ENCODE results near the gene PIK3IP1. TPM values are rescaled to one million over a fixed set of nuclear protein-coding genes. Genes with fewer than 3 reads are reported as not detected.

PIK3IP1 gene
- total and polyA plus RNA-seq, 10 of the 15 experiments (the other 5 are each of a cell fraction or from before 2014, with no cell fraction given): 0.77 to 6.5 (median 3.0) TPM

DNA sequence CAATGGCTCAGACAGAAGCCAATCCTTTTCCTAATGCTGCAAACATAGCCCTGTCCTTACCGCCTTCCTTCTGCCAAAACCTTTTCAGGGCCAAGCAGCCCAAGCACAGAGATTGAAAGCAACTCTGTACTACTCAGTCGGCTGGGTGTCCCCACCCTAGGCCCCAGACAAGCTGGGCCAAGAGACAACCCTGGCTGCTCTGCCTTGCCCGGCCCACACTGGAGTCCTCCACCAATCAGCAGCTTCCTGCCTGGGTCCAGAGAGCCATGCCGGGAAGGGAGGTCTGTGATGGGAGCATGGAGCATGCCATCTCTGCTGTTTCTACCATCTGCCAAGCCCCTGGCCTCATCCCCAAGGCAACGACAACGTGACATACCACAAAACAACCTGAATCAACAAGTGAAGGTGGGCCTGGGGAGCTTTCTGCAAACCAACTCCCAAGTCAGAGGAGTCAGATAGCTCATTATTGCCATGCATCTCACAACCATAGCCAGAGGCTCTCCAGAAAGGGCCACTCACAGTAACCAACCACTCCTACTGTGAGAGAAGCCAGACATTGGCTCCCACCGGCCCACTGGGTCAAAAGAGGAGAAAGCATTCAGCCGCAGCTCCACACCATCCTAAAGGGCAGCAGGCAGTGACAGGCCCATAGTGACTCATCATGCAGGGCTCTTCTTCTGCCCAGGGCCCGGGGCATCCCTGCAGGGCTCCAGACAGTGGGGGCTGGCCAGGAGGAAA, 35.7 kb upstream of the PIK3IP1 start:
- in situ Hi-C loops (cut with MboI): no loop called here
- H3K27me3 ChIP-seq (replicated peaks in 1 of 2; ENCODE audit: control insufficient read depth in 2 of 2, insufficient read depth in 2 of 2, low read length in 1 of 2): no peaks in the 10 kb centered on the region
- intact Hi-C loops (cut with micrococcal nuclease; ENCODE audit: unreplicated experiment): no loop called here
- H3K9ac ChIP-seq (ENCODE audit: control insufficient read depth, insufficient read depth, low read length): no peak overlapping the region
- CTCF ChIA-PET: no interaction called here
- RAD21 ChIA-PET (ENCODE audit: unreplicated experiment): no interaction called here
- SMC1A ChIA-PET (ENCODE audit: uncharacterized antibody, unreplicated experiment): interaction anchor here (1.6 kb wide), 1 partner anchor 15 kb away, joined by 4 read pairs; no protein-coding TSS in a partner anchor
- no peaks in the 10 kb centered on the region for H3K79me2 ChIP-seq (ENCODE audit: control insufficient read depth, insufficient read depth, low read length)
- 97% methylated on average over 9 of the region's 9 CpGs for WGBS (ENCODE audit: insufficient coverage, insufficient replicate concordance, low lambda C conversion rate, missing lambda C conversion rate)
- H4K20me1 ChIP-seq (ENCODE audit: control insufficient read depth, insufficient read depth): no peaks in the 10 kb centered on the region
- no peaks in the 10 kb centered on the region for H3K9me3 ChIP-seq (replicated peaks; ENCODE audit: control insufficient read depth, insufficient read depth, low read length)
- no TSS peak for BruUV-seq (replicated peaks)
- no peak overlapping the region for H3K4me3 ChIP-seq
- no peaks in the 10 kb centered on the region for H3K4me1 ChIP-seq (ENCODE audit: control insufficient read depth, insufficient read depth, low read length)
- no peak overlapping the region for H2AFZ ChIP-seq (ENCODE audit: control insufficient read depth, low read depth, low read length)
- DNase-seq (ENCODE audit: low read depth, low spot score) (no peak), FAIRE-seq (no peak), ATAC-seq (no peak)
- TF ChIP-seq NR2C1 (IDR thresholded peaks at IDR 0.05): no peak
- TF ChIP-seq, protein P1, sequence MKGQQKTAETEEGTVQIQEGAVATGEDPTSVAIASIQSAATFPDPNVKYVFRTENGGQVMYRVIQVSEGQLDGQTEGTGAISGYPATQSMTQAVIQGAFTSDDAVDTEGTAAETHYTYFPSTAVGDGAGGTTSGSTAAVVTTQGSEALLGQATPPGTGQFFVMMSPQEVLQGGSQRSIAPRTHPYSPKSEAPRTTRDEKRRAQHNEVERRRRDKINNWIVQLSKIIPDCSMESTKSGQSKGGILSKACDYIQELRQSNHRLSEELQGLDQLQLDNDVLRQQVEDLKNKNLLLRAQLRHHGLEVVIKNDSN (IDR thresholded peaks at IDR 0.05; ENCODE audit: borderline replicate concordance, extremely low read length, insufficient read depth, low read depth, low read length): no peak
- TF ChIP-seq SMAD1 (IDR thresholded peaks at IDR 0.05; ENCODE audit: low read depth, partially characterized antibody): no peak
- TF ChIP-seq EP300 (IDR thresholded peaks at IDR 0.05; ENCODE audit: borderline replicate concordance in 1 of 2, control insufficient read depth in 1 of 2, low read depth in 2 of 2, low read length in 2 of 2): no peak
- TF ChIP-seq SREBF2 (IDR thresholded peaks at IDR 0.05; ENCODE audit: low read length): no peak
- no peak for TF ChIP-seq JUND (IDR thresholded peaks at IDR 0.05; ENCODE audit: low read depth, low read length)
- TF ChIP-seq GATAD2B (conservative IDR thresholded peaks at IDR 0.05; ENCODE audit: low read depth): no peak
- no peak for TF ChIP-seq PAX5 (IDR thresholded peaks at IDR 0.05; ENCODE audit: borderline replicate concordance, low read depth, low read length)
- no peak for TF ChIP-seq FOS (IDR thresholded peaks at IDR 0.05; ENCODE audit: borderline replicate concordance, extremely low read depth, insufficient read length)
- no peak for TF ChIP-seq ASH2L (IDR thresholded peaks at IDR 0.05; ENCODE audit: borderline replicate concordance, low read depth)
- TF ChIP-seq, protein P2, sequence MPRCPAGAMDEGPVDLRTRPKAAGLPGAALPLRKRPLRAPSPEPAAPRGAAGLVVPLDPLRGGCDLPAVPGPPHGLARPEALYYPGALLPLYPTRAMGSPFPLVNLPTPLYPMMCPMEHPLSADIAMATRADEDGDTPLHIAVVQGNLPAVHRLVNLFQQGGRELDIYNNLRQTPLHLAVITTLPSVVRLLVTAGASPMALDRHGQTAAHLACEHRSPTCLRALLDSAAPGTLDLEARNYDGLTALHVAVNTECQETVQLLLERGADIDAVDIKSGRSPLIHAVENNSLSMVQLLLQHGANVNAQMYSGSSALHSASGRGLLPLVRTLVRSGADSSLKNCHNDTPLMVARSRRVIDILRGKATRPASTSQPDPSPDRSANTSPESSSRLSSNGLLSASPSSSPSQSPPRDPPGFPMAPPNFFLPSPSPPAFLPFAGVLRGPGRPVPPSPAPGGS (IDR thresholded peaks at IDR 0.05; ENCODE audit: borderline replicate concordance, insufficient read depth, low read depth, low read length, poor library complexity, severe bottlenecking): no peak
- TF ChIP-seq, protein P3, sequence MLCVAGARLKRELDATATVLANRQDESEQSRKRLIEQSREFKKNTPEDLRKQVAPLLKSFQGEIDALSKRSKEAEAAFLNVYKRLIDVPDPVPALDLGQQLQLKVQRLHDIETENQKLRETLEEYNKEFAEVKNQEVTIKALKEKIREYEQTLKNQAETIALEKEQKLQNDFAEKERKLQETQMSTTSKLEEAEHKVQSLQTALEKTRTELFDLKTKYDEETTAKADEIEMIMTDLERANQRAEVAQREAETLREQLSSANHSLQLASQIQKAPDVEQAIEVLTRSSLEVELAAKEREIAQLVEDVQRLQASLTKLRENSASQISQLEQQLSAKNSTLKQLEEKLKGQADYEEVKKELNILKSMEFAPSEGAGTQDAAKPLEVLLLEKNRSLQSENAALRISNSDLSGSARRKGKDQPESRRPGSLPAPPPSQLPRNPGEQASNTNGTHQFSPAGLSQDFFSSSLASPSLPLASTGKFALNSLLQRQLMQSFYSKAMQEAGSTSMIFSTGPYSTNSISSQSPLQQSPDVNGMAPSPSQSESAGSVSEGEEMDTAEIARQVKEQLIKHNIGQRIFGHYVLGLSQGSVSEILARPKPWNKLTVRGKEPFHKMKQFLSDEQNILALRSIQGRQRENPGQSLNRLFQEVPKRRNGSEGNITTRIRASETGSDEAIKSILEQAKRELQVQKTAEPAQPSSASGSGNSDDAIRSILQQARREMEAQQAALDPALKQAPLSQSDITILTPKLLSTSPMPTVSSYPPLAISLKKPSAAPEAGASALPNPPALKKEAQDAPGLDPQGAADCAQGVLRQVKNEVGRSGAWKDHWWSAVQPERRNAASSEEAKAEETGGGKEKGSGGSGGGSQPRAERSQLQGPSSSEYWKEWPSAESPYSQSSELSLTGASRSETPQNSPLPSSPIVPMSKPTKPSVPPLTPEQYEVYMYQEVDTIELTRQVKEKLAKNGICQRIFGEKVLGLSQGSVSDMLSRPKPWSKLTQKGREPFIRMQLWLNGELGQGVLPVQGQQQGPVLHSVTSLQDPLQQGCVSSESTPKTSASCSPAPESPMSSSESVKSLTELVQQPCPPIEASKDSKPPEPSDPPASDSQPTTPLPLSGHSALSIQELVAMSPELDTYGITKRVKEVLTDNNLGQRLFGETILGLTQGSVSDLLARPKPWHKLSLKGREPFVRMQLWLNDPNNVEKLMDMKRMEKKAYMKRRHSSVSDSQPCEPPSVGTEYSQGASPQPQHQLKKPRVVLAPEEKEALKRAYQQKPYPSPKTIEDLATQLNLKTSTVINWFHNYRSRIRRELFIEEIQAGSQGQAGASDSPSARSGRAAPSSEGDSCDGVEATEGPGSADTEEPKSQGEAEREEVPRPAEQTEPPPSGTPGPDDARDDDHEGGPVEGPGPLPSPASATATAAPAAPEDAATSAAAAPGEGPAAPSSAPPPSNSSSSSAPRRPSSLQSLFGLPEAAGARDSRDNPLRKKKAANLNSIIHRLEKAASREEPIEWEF (IDR thresholded peaks at IDR 0.05; ENCODE audit: insufficient replicate concordance, low read depth, low read length): no peak
- TF ChIP-seq IKZF1 (conservative IDR thresholded peaks at IDR 0.05): no peak
- POLR2A ChIA-PET: no interaction called here
- no peak overlapping the region for H3K4me2 ChIP-seq (ENCODE audit: control insufficient read depth, insufficient read depth)
- no peak overlapping the region for H3K27ac ChIP-seq (ENCODE audit: control insufficient read depth, insufficient read depth)
- H3K36me3 ChIP-seq (ENCODE audit: control insufficient read depth in 2 of 2, insufficient read depth in 2 of 2, low read length in 1 of 2): peaks cover 21 to 23% of the 10 kb centered on the region in 2 experiments

Measured in GM12878 (cell line).